ENCODE measurements around the gene CHST8. TPM values are rescaled to one million over a fixed set of nuclear protein-coding genes. Genes with fewer than 3 reads are reported as not detected.

The CHST8 gene
- total and polyA plus RNA-seq, 2 of the 13 experiments (the other 11 are each of a cell fraction or from before 2014, with no cell fraction given), result not detected

GRCh38 chr19:33767898-33768413 is 146.2 kb downstream of the CHST8 start (continued):
- TF ChIP-seq REXO4 (CRISPR knock-in tag; IDR thresholded peaks at IDR 0.05; ENCODE audit: borderline replicate concordance) (no peak), MIER2 (CRISPR knock-in tag; IDR thresholded peaks at IDR 0.05) (peak; percentile 97), ZNF709 (CRISPR knock-in tag; IDR thresholded peaks at IDR 0.05) (0 out of 2 replicates have a peak, but pooled peaks have one; percentile 36), ZNF510 (CRISPR knock-in tag; IDR thresholded peaks at IDR 0.05; ENCODE audit: low read depth) (0 out of 2 replicates have a peak, but pooled peaks have one; percentile 43), ZBTB20 (CRISPR knock-in tag; IDR thresholded peaks at IDR 0.05; ENCODE audit: borderline replicate concordance, low read depth) (peak; percentile 70; the same call in 1 of the 2 replicates), HDAC2 (CRISPR knock-in tag; IDR thresholded peaks at IDR 0.05) (peak; percentile 21; the same call in 1 of the 2 replicates), NKX3-1 (CRISPR knock-in tag; IDR thresholded peaks at IDR 0.05) (peak; percentile 80), CCDC6 (CRISPR knock-in tag; IDR thresholded peaks at IDR 0.05) (0 out of 2 replicates have a peak, but pooled peaks have one; percentile 39), ZSCAN9 (CRISPR knock-in tag; IDR thresholded peaks at IDR 0.05; ENCODE audit: borderline replicate concordance) (peak; percentile 92), ZBTB7A (CRISPR knock-in tag; IDR thresholded peaks at IDR 0.05) (0 out of 2 replicates have a peak, but pooled peaks have one; percentile 23), ZSCAN22 (CRISPR knock-in tag; IDR thresholded peaks at IDR 0.05) (no peak), ZNF264 (CRISPR knock-in tag; IDR thresholded peaks at IDR 0.05) (peak; percentile 80), IRF2 (CRISPR knock-in tag; IDR thresholded peaks at IDR 0.05) (0 out of 2 replicates have a peak, but pooled peaks have one; percentile 23), ZNF878 (CRISPR knock-in tag; IDR thresholded peaks at IDR 0.05) (peak; percentile 50; the same call in 1 of the 2 replicates), SNAPC2 (CRISPR knock-in tag; IDR thresholded peaks at IDR 0.05) (peak; percentile 60; the same call in 1 of the 2 replicates), AKNA (CRISPR knock-in tag; IDR thresholded peaks at IDR 0.05; ENCODE audit: borderline replicate concordance) (0 out of 2 replicates have a peak, but pooled peaks have one; percentile 58), ZNF788 (CRISPR knock-in tag; IDR thresholded peaks at IDR 0.05; ENCODE audit: borderline replicate concordance) (peak; percentile 56; the same call in 1 of the 2 replicates), ZNF564 (CRISPR knock-in tag; IDR thresholded peaks at IDR 0.05) (0 out of 2 replicates have a peak, but pooled peaks have one; percentile 37), SPEN (CRISPR knock-in tag; IDR thresholded peaks at IDR 0.05; ENCODE audit: low read depth) (no peak)
- TF ChIP-seq, protein P1, sequence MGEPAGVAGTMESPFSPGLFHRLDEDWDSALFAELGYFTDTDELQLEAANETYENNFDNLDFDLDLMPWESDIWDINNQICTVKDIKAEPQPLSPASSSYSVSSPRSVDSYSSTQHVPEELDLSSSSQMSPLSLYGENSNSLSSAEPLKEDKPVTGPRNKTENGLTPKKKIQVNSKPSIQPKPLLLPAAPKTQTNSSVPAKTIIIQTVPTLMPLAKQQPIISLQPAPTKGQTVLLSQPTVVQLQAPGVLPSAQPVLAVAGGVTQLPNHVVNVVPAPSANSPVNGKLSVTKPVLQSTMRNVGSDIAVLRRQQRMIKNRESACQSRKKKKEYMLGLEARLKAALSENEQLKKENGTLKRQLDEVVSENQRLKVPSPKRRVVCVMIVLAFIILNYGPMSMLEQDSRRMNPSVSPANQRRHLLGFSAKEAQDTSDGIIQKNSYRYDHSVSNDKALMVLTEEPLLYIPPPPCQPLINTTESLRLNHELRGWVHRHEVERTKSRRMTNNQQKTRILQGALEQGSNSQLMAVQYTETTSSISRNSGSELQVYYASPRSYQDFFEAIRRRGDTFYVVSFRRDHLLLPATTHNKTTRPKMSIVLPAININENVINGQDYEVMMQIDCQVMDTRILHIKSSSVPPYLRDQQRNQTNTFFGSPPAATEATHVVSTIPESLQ (CRISPR knock-in tag; conservative IDR thresholded peaks at IDR 0.05), result 0 out of 2 replicates have a peak, but pooled peaks have one; percentile 40
- TF ChIP-seq, protein P2, sequence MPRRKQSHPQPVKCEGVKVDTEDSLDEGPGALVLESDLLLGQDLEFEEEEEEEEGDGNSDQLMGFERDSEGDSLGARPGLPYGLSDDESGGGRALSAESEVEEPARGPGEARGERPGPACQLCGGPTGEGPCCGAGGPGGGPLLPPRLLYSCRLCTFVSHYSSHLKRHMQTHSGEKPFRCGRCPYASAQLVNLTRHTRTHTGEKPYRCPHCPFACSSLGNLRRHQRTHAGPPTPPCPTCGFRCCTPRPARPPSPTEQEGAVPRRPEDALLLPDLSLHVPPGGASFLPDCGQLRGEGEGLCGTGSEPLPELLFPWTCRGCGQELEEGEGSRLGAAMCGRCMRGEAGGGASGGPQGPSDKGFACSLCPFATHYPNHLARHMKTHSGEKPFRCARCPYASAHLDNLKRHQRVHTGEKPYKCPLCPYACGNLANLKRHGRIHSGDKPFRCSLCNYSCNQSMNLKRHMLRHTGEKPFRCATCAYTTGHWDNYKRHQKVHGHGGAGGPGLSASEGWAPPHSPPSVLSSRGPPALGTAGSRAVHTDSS (CRISPR knock-in tag; conservative IDR thresholded peaks at IDR 0.05), result no peak

All from HepG2 (cell line).